GM19043 (cell line): ENCODE data around the gene SLC35F6.
"Not testable (repeated sequence)": the region's sequence is repeated elsewhere in the genome, so short reads cannot be mapped to it uniquely, and the experiment has no call there.

Experiments used
- ATAC-seq: cut with Tn5 transposase; IDR thresholded peaks from one replicate; pipeline ENCODE4 v1.9.1; 2021; ENCODE audit warnings: low read depth; ENCODE audit not compliant: unreplicated experiment

Gene SLC35F6

GRCh38 chr2:26814072-26814765, 50.1 kb downstream of the SLC35F6 start:
- not testable (repeated sequence) for ATAC-seq

GRCh38 chr2:26816893-26817292, 52.8 kb downstream of the SLC35F6 start:
- ATAC-seq, result no peak

GRCh38 chr2:26818255-26818654, 54.2 kb downstream of the SLC35F6 start:
- no peak for ATAC-seq

GRCh38 chr2:26818972-26819371, 54.9 kb downstream of the SLC35F6 start:
- ATAC-seq, result no peak

- ATAC-seq, result no peak
These were observed 56.8 kb downstream of the SLC35F6 start for GRCh38 chr2:26820932-26821331.

GRCh38 chr2:26822877-26823276, 58.8 kb downstream of the SLC35F6 start:
- no peak for ATAC-seq
